Measurements from ENCODE around the gene NEU1. TPM values are rescaled to one million over a fixed set of nuclear protein-coding genes. Genes with fewer than 3 reads are reported as not detected.

NEU1 gene
- total and polyA plus RNA-seq, 4 donors = 27.6 to 42.4 (median 34.8) TPM

DNA sequence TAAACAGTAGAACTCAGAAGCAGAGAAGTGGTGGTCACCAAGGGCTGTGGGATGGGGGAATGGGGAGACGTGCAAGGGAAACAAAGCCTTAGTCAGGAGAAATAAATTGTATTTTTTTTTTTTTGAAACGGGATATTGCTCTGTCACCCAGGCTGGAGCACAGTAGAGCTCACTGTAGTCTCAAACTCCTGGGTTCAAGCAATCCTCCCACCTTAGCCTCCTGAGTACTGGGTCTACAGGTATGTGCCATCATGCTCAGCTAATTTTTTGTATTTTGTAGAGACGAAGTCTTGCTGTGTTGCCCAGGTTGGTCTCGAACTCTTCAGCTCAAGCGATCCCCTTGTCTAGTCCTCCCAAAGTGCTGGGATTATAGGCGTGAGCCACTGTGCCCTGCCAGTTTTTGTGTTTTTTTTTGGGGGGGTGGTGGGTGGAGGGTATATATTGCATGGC lies 31.7 kb downstream of the NEU1 start (continued):
- TF ChIP-seq, protein P1, sequence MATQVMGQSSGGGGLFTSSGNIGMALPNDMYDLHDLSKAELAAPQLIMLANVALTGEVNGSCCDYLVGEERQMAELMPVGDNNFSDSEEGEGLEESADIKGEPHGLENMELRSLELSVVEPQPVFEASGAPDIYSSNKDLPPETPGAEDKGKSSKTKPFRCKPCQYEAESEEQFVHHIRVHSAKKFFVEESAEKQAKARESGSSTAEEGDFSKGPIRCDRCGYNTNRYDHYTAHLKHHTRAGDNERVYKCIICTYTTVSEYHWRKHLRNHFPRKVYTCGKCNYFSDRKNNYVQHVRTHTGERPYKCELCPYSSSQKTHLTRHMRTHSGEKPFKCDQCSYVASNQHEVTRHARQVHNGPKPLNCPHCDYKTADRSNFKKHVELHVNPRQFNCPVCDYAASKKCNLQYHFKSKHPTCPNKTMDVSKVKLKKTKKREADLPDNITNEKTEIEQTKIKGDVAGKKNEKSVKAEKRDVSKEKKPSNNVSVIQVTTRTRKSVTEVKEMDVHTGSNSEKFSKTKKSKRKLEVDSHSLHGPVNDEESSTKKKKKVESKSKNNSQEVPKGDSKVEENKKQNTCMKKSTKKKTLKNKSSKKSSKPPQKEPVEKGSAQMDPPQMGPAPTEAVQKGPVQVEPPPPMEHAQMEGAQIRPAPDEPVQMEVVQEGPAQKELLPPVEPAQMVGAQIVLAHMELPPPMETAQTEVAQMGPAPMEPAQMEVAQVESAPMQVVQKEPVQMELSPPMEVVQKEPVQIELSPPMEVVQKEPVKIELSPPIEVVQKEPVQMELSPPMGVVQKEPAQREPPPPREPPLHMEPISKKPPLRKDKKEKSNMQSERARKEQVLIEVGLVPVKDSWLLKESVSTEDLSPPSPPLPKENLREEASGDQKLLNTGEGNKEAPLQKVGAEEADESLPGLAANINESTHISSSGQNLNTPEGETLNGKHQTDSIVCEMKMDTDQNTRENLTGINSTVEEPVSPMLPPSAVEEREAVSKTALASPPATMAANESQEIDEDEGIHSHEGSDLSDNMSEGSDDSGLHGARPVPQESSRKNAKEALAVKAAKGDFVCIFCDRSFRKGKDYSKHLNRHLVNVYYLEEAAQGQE (IDR thresholded peaks at IDR 0.05) = no peak
- no peak for TF ChIP-seq EGR1 (IDR thresholded peaks at IDR 0.05; ENCODE audit: low read depth in 2 of 2)
- TF ChIP-seq, protein P2, sequence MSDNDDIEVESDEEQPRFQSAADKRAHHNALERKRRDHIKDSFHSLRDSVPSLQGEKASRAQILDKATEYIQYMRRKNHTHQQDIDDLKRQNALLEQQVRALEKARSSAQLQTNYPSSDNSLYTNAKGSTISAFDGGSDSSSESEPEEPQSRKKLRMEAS (IDR thresholded peaks at IDR 0.05) = no peak
- no peak for TF ChIP-seq HNF4A (conservative IDR thresholded peaks at IDR 0.05)
- TF ChIP-seq RXRA (IDR thresholded peaks at IDR 0.05) = no peak
- TF ChIP-seq RAD21 (IDR thresholded peaks at IDR 0.05) = no peak

DNA sequence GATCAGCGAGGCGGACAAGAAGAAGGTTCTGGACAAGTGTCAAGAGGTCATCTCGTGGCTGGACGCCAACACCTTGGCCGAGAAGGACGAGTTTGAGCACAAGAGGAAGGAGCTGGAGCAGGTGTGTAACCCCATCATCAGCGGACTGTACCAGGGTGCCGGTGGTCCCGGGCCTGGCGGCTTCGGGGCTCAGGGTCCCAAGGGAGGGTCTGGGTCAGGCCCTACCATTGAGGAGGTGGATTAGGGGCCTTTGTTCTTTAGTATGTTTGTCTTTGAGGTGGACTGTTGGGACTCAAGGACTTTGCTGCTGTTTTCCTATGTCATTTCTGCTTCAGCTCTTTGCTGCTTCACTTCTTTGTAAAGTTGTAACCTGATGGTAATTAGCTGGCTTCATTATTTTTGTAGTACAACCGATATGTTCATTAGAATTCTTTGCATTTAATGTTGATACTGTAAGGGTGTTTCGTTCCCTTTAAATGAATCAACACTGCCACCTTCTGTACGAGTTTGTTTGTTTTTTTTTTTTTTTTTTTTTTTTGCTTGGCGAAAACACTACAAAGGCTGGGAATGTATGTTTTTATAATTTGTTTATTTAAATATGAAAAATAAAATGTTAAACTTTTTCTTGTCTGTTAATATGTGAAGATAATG lies 32.9 kb downstream of the NEU1 start:
- peak overlapping the region; percentile 42 to 95 for H3K9ac ChIP-seq (ENCODE audit: low read depth in 1 of 2, low read length in 2 of 2)
- peak overlapping the region; percentile 73 to 85 for H3K27ac ChIP-seq (ENCODE audit: low read depth in 1 of 2, low read length in 2 of 2)
- no peaks in the 10 kb centered on the region for H3K36me3 ChIP-seq (ENCODE audit: control insufficient read depth in 4 of 4, insufficient read depth in 3 of 4, low read depth in 1 of 4, low read length in 3 of 4)
- DNase-seq (ENCODE audit: low spot score) = no peak
- H3K9me3 ChIP-seq (ENCODE audit: control insufficient read depth in 4 of 4, low read length in 3 of 4) = no peaks in the 10 kb centered on the region
- no peaks in the 10 kb centered on the region for H3K27me3 ChIP-seq (ENCODE audit: control insufficient read depth in 4 of 4, insufficient read depth in 4 of 4, low read length in 3 of 4)
- TF ChIP-seq, protein P2 (IDR thresholded peaks at IDR 0.05) = peak; percentile 9
- TF ChIP-seq YY1 (IDR thresholded peaks at IDR 0.05) (peak; percentile 4), EGR1 (IDR thresholded peaks at IDR 0.05; ENCODE audit: low read depth in 2 of 2) (no peak), NR2F2 (IDR thresholded peaks at IDR 0.05) (no peak), GABPA (IDR thresholded peaks at IDR 0.05 in 1 of 2, conservative IDR thresholded peaks at IDR 0.05 in 1 of 2) (no peak), JUND (IDR thresholded peaks at IDR 0.05) (peak in 1 of 2 donors; percentile 4), HNF4G (IDR thresholded peaks at IDR 0.05) (no peak), SP1 (IDR thresholded peaks at IDR 0.05) (no peak), FOXA1 (IDR thresholded peaks at IDR 0.05) (no peak), RAD21 (IDR thresholded peaks at IDR 0.05) (peak; percentile 76 to 77), FOXA2 (IDR thresholded peaks at IDR 0.05) (no peak), TAF1 (conservative IDR thresholded peaks at IDR 0.05) (no peak), RXRA (IDR thresholded peaks at IDR 0.05) (peak in 1 of 2 donors; percentile 6), HNF4A (conservative IDR thresholded peaks at IDR 0.05) (peak in 1 of 2 donors; percentile 4)
- TF ChIP-seq, protein P3, sequence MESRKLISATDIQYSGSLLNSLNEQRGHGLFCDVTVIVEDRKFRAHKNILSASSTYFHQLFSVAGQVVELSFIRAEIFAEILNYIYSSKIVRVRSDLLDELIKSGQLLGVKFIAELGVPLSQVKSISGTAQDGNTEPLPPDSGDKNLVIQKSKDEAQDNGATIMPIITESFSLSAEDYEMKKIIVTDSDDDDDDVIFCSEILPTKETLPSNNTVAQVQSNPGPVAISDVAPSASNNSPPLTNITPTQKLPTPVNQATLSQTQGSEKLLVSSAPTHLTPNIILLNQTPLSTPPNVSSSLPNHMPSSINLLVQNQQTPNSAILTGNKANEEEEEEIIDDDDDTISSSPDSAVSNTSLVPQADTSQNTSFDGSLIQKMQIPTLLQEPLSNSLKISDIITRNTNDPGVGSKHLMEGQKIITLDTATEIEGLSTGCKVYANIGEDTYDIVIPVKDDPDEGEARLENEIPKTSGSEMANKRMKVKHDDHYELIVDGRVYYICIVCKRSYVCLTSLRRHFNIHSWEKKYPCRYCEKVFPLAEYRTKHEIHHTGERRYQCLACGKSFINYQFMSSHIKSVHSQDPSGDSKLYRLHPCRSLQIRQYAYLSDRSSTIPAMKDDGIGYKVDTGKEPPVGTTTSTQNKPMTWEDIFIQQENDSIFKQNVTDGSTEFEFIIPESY (IDR thresholded peaks at IDR 0.05) = no peak
- TF ChIP-seq, protein P1 (IDR thresholded peaks at IDR 0.05) = no peak
- TF ChIP-seq, protein P4, sequence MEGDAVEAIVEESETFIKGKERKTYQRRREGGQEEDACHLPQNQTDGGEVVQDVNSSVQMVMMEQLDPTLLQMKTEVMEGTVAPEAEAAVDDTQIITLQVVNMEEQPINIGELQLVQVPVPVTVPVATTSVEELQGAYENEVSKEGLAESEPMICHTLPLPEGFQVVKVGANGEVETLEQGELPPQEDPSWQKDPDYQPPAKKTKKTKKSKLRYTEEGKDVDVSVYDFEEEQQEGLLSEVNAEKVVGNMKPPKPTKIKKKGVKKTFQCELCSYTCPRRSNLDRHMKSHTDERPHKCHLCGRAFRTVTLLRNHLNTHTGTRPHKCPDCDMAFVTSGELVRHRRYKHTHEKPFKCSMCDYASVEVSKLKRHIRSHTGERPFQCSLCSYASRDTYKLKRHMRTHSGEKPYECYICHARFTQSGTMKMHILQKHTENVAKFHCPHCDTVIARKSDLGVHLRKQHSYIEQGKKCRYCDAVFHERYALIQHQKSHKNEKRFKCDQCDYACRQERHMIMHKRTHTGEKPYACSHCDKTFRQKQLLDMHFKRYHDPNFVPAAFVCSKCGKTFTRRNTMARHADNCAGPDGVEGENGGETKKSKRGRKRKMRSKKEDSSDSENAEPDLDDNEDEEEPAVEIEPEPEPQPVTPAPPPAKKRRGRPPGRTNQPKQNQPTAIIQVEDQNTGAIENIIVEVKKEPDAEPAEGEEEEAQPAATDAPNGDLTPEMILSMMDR (IDR thresholded peaks at IDR 0.05; ENCODE audit: low read depth, low read length, missing input control) = peak; percentile 34
- TF ChIP-seq, protein P5, sequence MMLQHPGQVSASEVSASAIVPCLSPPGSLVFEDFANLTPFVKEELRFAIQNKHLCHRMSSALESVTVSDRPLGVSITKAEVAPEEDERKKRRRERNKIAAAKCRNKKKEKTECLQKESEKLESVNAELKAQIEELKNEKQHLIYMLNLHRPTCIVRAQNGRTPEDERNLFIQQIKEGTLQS (IDR thresholded peaks at IDR 0.05) = no peak
- H3K4me3 ChIP-seq (ENCODE audit: low read depth in 1 of 3, low read length in 3 of 3) = peak overlapping the region; percentile 36 to 79 (median 54)
- 3% methylated on average over 11 of the region's 15 CpGs for WGBS
- H3K4me1 ChIP-seq (ENCODE audit: control insufficient read depth in 4 of 4, insufficient read depth in 4 of 4, low read length in 3 of 4) = peaks cover 1 to 16% (median 9%) of the 10 kb centered on the region in 4 donors
